DMS53 (cell line): ENCODE data around the gene MIOX.

Experiments used
- DNase-seq: peaks from one replicate; lab custom pipeline; 2025; lab: John Stamatoyannopoulos, UW

Gene MIOX

DNA sequence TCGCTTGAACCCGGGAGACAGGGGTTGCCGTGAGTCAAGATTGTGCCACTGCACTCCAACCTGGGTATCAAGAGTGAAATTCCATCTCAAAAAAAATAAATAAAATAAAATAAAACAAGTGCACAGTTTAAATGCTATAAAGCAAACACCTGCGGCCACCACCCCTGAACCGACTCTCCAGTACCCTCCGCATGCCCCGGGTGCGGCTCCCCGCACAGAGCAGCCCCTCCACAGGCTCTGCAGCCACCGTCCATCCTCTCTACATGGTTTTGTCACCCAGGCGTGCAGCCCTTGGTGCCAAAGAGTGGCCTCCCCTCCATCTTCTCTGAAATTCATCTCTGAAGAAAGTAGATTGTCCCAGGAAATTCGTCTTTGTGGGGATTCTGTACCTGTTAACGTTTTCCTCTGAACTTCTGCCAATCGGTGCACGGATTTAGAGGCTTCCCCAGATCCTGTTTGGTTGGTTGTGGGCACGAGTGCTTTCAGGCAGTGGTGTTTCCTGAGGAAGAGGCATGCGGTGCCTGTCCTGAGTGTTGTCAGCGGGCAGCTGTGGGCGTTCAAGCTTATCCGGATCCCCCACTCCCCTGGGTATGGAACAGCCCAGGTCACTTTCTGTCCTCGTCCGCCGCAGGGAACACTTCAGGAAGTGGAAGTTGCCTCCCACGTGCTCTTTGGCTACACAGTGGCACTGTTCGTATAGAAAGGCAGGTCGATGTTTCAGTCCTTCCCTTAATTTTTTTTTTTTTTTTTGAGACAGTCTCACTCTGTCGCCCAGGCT is 4.1 kb downstream of the MIOX start:
- peak; percentile 54 for DNase-seq

- DNase-seq, result no peak
Observed at GRCh38 chr22:50497093-50497492, 10.4 kb downstream of the MIOX start.

- peak; percentile 88 for DNase-seq
Observed at GRCh38 chr22:50498322-50498890, 11.7 kb downstream of the MIOX start.

GRCh38 chr22:50500452-50500851 is 13.8 kb downstream of the MIOX start:
- no peak for DNase-seq

GRCh38 chr22:50502096-50502495 is 15.4 kb downstream of the MIOX start:
- DNase-seq, result no peak

DNA sequence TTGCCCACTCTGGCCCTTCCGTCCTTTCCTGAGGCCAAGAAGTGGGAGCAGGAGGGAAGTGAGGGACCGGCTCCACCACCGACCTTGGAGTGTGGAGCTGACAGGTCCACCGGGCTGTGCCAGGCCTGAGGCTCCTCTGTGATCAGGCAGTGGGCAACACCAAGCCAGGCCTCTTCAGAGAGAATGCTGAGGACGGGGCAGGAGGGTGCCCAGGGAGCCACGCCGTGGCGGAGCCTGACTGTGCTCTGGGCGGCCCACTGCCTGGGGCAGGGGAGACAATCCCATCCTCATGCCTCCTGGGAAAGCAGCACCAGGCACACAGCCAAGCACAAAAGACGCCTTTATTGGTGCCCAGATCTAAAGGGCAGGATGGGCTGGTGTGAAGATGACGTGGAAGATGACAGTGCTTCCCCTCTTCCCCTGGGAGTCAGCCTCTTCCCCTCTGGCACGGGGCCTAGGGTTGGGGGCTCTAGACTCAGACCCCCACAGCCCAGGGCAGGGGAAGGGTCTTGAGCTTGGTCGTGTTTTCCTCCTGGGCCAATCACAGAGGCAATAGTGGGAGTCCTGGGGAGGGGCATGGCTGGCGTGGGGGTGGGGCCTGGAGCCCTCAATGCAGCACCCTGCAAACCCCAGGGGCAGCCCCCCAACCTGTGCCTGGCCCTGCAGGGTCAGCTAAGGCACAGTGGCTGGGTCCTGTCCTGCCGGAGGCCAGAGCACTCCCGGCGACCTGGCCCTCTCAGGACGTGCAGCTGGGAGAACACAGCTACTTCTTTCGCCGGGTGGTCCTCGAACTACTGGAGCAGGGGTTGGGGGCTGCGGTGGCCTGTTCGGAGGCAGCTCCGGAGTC is 16.2 kb downstream of the MIOX start:
- DNase-seq, result no peak

GRCh38 chr22:50503475-50504145 is 17.0 kb downstream of the MIOX start:
- DNase-seq, result no peak

- no peak for DNase-seq
Observed at GRCh38 chr22:50504369-50505211, 17.9 kb downstream of the MIOX start.

GRCh38 chr22:50505276-50505775 is 18.7 kb downstream of the MIOX start:
- no peak for DNase-seq

GRCh38 chr22:50505776-50506610 is 19.3 kb downstream of the MIOX start:
- DNase-seq, result no peak

- peak; percentile 38 for DNase-seq
Observed at GRCh38 chr22:50506611-50507420, 20.2 kb downstream of the MIOX start.

GRCh38 chr22:50507421-50507990 is 20.8 kb downstream of the MIOX start, which contains the start of gene LMF2:
TSS of gene LMF2 (minus strand) at chr22:50507702. CDS start at chr22:50507675, 27 bp downstream.
- peak; percentile 95 for DNase-seq

GRCh38 chr22:50507991-50508884 is 21.6 kb downstream of the MIOX start, which contains the start of gene NCAPH2:
TSS of gene NCAPH2 (plus strand) at chr22:50508224. CDS start at chr22:50508338, 114 bp downstream.
- DNase-seq, result peak; percentile 97

DNA sequence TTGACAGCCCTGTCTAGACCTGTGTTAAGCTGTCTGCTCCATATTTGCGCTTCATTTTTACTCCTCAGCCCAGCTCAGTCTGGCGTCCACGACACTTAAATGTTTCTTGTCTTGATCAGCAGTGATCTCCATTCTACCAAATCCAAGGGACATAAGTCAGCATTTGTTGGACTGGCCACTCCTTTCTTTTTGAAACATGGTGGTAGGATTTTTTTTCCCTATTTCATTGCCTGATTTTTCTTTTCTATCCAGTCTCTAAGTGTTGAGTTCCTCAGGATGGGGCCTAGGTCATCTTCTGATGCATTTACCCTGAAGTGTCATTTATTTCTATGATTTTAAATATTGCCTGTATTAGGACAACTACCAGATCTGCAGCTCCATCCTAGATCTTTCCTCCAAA is 22.2 kb downstream of the MIOX start:
- no peak for DNase-seq

- DNase-seq, result no peak
Observed at GRCh38 chr22:50513175-50513574, 26.5 kb downstream of the MIOX start.

- DNase-seq, result no peak
Observed at GRCh38 chr22:50516068-50516467, 29.4 kb downstream of the MIOX start.

GRCh38 chr22:50516891-50517290 is 30.2 kb downstream of the MIOX start:
- no peak for DNase-seq
